Astrocyte of the spinal cord (primary cell): ENCODE data around the gene UTP20.
A peak's percentile ranks its signal among the peaks of the same experiment; 100 is the strongest.

Source experiments
- DNase-seq: peaks from one replicate; pipeline ENCODE4 v3.0.0; 2011; ENCODE audit warnings: low read depth, low spot score
- H3K4me3 ChIP-seq: 2 replicates; pipeline ENCODE4 v1.5.1; 2011; ENCODE audit warnings: low read depth, mild to moderate bottlenecking, low read length, moderate library complexity
- in situ Hi-C: cut with HindIII; loops from 2 replicates; pipeline ENCODE4 v1.10.0; 2017; ENCODE audit warnings: low sequenced_read_pairs
- TF ChIP-seq, protein P1 (sequence below): IDR thresholded peaks from 2 replicates; pipeline ENCODE4 v1.5.1; 2012; ENCODE audit warnings: low read depth, mild to moderate bottlenecking, low read length, inconsistent platforms

The UTP20 gene

DNA sequence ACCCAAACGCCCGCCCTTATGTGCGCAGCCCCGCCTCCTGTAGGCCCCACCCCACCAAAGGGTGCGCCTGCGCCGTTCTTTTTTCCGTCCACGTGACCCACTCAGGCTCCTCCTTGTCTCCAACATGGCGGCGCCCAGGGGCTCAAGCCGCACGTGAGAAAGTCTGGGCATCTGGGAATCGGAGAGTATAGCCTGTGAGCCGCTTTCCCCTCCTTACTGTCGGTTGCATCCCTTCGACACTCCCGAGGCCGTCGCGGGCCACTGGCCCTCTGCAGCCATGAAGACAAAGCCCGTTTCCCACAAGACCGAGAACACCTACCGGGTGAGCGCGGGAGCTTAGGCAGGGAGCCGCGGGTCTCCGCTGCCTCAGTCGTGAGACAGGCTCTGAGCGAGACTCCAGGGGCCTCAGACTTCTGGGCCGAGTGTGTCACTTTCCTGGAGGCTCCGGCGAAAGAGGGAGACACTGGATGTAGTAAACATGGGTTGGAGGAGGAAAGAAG, at the start of gene UTP20:
Gene UTP20, plus strand, starts transcription at position 100 of the 500 bp plus-strand sequence. Its CDS starts 178 bp downstream, at position 278.
- DNase-seq: peak; percentile 91
- H3K4me3 ChIP-seq: peak within 1 kb of the TSS; percentile 80
- in situ Hi-C loops: no loop called here
- TF ChIP-seq, protein P1, sequence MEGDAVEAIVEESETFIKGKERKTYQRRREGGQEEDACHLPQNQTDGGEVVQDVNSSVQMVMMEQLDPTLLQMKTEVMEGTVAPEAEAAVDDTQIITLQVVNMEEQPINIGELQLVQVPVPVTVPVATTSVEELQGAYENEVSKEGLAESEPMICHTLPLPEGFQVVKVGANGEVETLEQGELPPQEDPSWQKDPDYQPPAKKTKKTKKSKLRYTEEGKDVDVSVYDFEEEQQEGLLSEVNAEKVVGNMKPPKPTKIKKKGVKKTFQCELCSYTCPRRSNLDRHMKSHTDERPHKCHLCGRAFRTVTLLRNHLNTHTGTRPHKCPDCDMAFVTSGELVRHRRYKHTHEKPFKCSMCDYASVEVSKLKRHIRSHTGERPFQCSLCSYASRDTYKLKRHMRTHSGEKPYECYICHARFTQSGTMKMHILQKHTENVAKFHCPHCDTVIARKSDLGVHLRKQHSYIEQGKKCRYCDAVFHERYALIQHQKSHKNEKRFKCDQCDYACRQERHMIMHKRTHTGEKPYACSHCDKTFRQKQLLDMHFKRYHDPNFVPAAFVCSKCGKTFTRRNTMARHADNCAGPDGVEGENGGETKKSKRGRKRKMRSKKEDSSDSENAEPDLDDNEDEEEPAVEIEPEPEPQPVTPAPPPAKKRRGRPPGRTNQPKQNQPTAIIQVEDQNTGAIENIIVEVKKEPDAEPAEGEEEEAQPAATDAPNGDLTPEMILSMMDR: no peak

DNA sequence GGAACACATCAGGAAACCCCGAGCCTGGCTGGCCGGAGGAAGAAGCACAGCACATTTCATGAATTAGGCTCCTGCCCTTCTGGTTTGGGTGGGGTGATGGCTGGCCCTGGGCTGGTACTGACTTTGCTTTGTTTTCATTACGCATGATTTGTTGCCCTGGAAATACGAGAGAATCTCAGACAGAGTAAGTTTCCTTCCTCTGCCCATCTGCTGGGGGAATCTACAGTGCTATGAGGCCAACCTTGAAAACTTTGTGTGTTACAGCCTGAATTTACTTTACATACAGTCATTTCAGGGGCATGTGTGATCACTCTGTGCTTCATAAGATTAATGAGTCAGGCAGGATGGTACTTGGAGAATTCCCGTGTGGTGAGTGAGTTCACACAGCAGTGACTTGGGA, 49.4 kb upstream of the UTP20 start:
- DNase-seq: peak; percentile 70
- no peak overlapping the region for H3K4me3 ChIP-seq
- TF ChIP-seq, protein P1: no peak
- in situ Hi-C loops: no loop called here

DNA sequence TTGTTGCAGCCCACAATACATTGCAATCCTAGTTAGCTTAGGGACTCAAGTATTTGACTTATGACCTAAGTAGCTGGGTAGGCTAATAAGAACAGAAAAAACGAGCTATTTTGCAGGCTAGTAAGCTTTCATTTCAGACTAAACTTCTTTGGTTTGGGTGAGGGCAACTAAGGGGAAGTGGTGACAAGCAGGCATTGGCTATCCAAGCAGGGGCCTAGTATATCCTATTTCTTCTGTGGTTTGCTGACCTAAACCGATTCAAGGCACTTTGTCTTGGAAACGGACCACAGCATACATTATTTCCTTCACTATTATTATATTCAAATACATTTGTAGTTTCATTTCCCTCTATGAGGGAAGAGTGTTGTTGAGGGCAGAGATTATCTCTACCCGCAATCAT, 48.3 kb upstream of the UTP20 start:
- no peak overlapping the region for H3K4me3 ChIP-seq
- in situ Hi-C loops: no loop called here
- DNase-seq: no peak
- TF ChIP-seq, protein P1: no peak

DNA sequence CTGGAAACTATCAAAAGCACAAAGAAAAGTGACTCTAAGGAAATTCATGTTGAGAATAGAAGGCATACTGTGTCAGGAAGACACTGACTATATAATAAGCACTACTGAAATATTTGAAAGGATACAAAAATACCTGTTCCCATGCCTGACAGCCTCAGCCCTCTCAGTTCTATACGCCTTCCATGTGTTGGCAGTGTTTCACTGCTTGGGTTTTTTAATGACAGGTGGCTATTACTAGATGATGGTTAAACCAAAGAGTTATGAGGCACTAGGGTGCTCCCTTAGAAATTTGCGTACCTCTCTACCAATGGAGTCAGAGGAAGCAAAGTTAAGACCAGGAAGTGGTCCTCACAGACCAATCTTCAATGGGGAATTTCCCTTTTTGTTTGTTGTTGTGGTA, 44.2 kb upstream of the UTP20 start:
- no peak for DNase-seq
- TF ChIP-seq, protein P1: no peak
- in situ Hi-C loops: no loop called here
- no peak overlapping the region for H3K4me3 ChIP-seq

DNA sequence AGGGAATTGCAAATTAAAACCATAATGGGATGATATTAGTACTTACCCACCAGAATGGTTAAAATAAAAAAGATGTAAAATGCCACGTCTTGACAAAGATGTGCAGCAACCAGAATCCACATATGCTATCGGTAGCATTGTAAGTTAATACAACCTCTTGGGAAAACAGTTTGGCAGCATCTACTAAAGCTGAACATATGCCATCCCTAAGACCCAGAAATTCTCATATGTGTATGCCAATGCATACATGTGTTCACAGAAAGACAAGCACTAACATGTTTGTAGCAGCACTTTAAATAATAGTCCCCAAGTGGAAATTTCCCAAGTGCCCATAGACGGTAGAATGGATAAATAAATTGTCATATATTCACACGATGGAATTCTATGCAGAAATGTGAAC, 41.6 kb upstream of the UTP20 start:
- TF ChIP-seq, protein P1: no peak
- in situ Hi-C loops: no loop called here
- no peak for DNase-seq
- H3K4me3 ChIP-seq: no peak overlapping the region

DNA sequence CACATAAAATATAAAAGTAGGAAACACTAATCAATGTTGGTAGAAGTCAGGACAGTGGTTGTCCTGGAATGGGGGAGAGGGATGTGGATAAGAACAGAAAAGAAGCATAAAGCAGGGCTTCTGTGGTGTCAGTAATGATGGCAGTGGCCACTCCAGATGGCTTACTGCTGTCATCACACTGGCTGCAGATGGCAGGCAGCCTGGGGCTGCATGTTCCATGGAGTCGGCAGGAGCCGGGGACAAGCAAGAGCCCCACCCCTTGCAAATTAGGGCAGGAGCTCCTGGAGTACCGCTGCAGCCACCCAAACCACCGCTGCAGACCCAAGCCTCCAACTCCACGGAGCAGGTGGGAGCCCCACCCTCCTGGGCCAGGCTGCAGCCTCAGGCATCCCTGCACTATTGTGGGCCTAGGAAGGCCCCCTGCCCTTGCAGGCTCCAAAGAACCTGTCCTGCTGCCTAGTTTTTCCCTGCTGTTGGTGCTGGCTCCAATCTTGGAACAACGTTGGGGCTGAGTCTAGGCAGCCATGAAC, 41.0 kb upstream of the UTP20 start:
- TF ChIP-seq, protein P1: no peak
- in situ Hi-C loops: no loop called here
- no peak overlapping the region for H3K4me3 ChIP-seq
- DNase-seq: no peak
